Activated CD4-positive, CD25-positive, alpha-beta regulatory T cell treated with anti-CD3 and anti-CD28 coated beads, Interleukin-2, amount 50 U/mL, for 72 hours (primary cell): ENCODE measurements around the gene DEPDC5.

Experiments used
- DNase-seq: peaks from one replicate; pipeline ENCODE4 v3.0.0; 2021

DEPDC5 gene

GRCh38 chr22:31816750-31817149 lies 62.9 kb downstream of the DEPDC5 start:
- no peak for DNase-seq

- DNase-seq: no peak
These were observed 64.9 kb downstream of the DEPDC5 start for GRCh38 chr22:31818481-31819392.

GRCh38 chr22:31820655-31821054 lies 66.8 kb downstream of the DEPDC5 start:
- no peak for DNase-seq

GRCh38 chr22:31821572-31821971 lies 67.8 kb downstream of the DEPDC5 start:
- DNase-seq: no peak

GRCh38 chr22:31822523-31822922 lies 68.7 kb downstream of the DEPDC5 start:
- no peak for DNase-seq

GRCh38 chr22:31825513-31825912 lies 71.7 kb downstream of the DEPDC5 start:
- DNase-seq: no peak

- DNase-seq: no peak
These were observed 72.6 kb downstream of the DEPDC5 start for GRCh38 chr22:31826443-31826842.

- no peak for DNase-seq
These were observed 74.9 kb downstream of the DEPDC5 start for GRCh38 chr22:31828739-31829138.

- peak; percentile 35 for DNase-seq
These were observed 75.7 kb downstream of the DEPDC5 start for GRCh38 chr22:31829505-31829904.

- DNase-seq: no peak
These were observed 76.9 kb downstream of the DEPDC5 start for GRCh38 chr22:31830721-31831070.

GRCh38 chr22:31833930-31834329 lies 80.1 kb downstream of the DEPDC5 start:
- DNase-seq: no peak

- no peak for DNase-seq
These were observed 82.2 kb downstream of the DEPDC5 start for GRCh38 chr22:31836010-31836409.

- DNase-seq: no peak
These were observed 85.1 kb downstream of the DEPDC5 start for GRCh38 chr22:31838917-31839316.

GRCh38 chr22:31839986-31840385 lies 86.2 kb downstream of the DEPDC5 start:
- no peak for DNase-seq

- DNase-seq: no peak
These were observed 86.8 kb downstream of the DEPDC5 start for GRCh38 chr22:31840585-31840984.

GRCh38 chr22:31841078-31841827 lies 87.4 kb downstream of the DEPDC5 start:
- DNase-seq: no peak

GRCh38 chr22:31843526-31843925 lies 89.7 kb downstream of the DEPDC5 start:
- no peak for DNase-seq

- no peak for DNase-seq
These were observed 91.1 kb downstream of the DEPDC5 start for GRCh38 chr22:31844941-31845340.

- DNase-seq: no peak
These were observed 92.6 kb downstream of the DEPDC5 start for GRCh38 chr22:31846161-31847115.

- no peak for DNase-seq
These were observed 94.6 kb downstream of the DEPDC5 start for GRCh38 chr22:31848411-31848810.

- no peak for DNase-seq
These were observed 96.3 kb downstream of the DEPDC5 start for GRCh38 chr22:31850135-31850534.

- DNase-seq: no peak
These were observed 99.0 kb downstream of the DEPDC5 start for GRCh38 chr22:31852691-31853421.
